Lung (tissue), 12 donors: Measurements from ENCODE around the gene RAB22A. TPM values are rescaled to one million over a fixed set of nuclear protein-coding genes. Genes with fewer than 3 reads are reported as not detected.

Source experiments
- ATAC-seq: fragments of 200-7000 bp; cut with Tn5 transposase; one replicate; pipeline ENCODE4 v1.9.1; 2020; ENCODE audit warnings: moderate number of reproducible peaks; ENCODE audit not compliant: insufficient read depth, low FRiP score
- DNase-seq, 3 donors: peaks; one replicate each; pipeline ENCODE4 v3.0.0-alpha.2; 2013 to 2017
- H3K27ac ChIP-seq, 2 donors: one replicate each; pipeline ENCODE4 v1.5.1; 2013; ENCODE audit warnings: mild to moderate bottlenecking in 2 of 2, moderate library complexity in 2 of 2, control low read depth in 1 of 2, inconsistent platforms in 1 of 2, low read depth in 1 of 2, low read length in 1 of 2
- H3K27me3 ChIP-seq, 3 donors: one replicate each; pipeline ENCODE4 v1.5.1; 2013; ENCODE audit warnings: low read length in 2 of 3; ENCODE audit not compliant: control insufficient read depth in 3 of 3, insufficient read depth in 3 of 3
- H3K36me3 ChIP-seq, 4 donors: one replicate each; pipeline ENCODE4 v1.5.1; 2013; ENCODE audit warnings: low read length in 4 of 4, mild to moderate bottlenecking in 1 of 4, moderate library complexity in 1 of 4; ENCODE audit not compliant: control insufficient read depth in 4 of 4, insufficient read depth in 4 of 4
- H3K4me1 ChIP-seq, 5 donors: one replicate each; pipeline ENCODE4 v1.5.1; 2013; ENCODE audit warnings: low read length in 5 of 5, mild to moderate bottlenecking in 2 of 5, moderate library complexity in 1 of 5; ENCODE audit not compliant: control insufficient read depth in 5 of 5, insufficient read depth in 5 of 5
- H3K4me3 ChIP-seq: one replicate; pipeline ENCODE4 v1.5.1; 2013; ENCODE audit warnings: mild to moderate bottlenecking, control low read depth, moderate library complexity
- H3K9ac ChIP-seq, 2 donors: one replicate each; pipeline ENCODE4 v1.5.1; 2013; ENCODE audit warnings: low read length in 2 of 2, control low read depth in 1 of 2; ENCODE audit not compliant: insufficient read depth in 1 of 2
- H3K9me3 ChIP-seq, 4 donors: one replicate each; pipeline ENCODE4 v1.5.1; 2013; ENCODE audit warnings: low read length in 3 of 4, mild to moderate bottlenecking in 1 of 4, moderate library complexity in 1 of 4; ENCODE audit not compliant: control insufficient read depth in 4 of 4, insufficient read depth in 3 of 4
- WGBS, 2 donors: extraction: QIAGEN DNeasy Blood & Tissue Kit; methylation state at CpG; one replicate each; pipeline ENCODE4 v1.1.7; 2013; 5-methylcytosine and 5-hydroxymethylcytosine counted together
- polyA plus RNA-seq, 2 donors: library from polyadenylated mRNA; stranded (reverse); fragments of 200-250 nt; gene quantifications; one replicate each; pipeline ENCODE4 v1.2.1, GENCODE V29; 2013
- total RNA-seq, 2 donors: library from RNA; depleted of rRNA in 1 of 2; stranded (reverse); fragments of >200 nt in 1 of 2; gene quantifications; one replicate each; pipeline ENCODE4 v1.2.1, GENCODE V29; 2014 to 2021
- TF ChIP-seq, protein P1 (sequence below): IDR thresholded peaks from 2 replicates; pipeline ENCODE4 v1.5.1; 2012; ENCODE audit warnings: mild to moderate bottlenecking; ENCODE audit errors: control extremely low read depth, extremely low read depth
- donor health status: control.
- donor health status: control.
- donor health status: Bipolar disorder and iron deficiency.
- donor health status: healthy.
- donor health status: DM: yes; HTN: yes; CAD: no.

Gene RAB22A
- total and polyA plus RNA-seq, 4 donors, result 6.0 to 25.1 (median 12.8) TPM

GRCh38 chr20:58340853-58341252 is 31.3 kb downstream of the RAB22A start:
- DNase-seq, result no peak
- ATAC-seq, result no peak
- Histone ChIP-seq H3K9ac (no peak overlapping the region), H3K27me3 (no peaks in the 10 kb centered on the region), H3K4me1 (peaks cover 0 to 19% (median 0%) of the 10 kb centered on the region in 5 donors), H3K36me3 (peaks cover 6 to 12% (median 8%) of the 10 kb centered on the region in 4 donors), H3K9me3 (no peaks in the 10 kb centered on the region), H3K27ac (no peak overlapping the region), H3K4me3 (no peak overlapping the region)
- 88 to 94% methylated on average over 2 of the region's 2 CpGs for WGBS, 2 donors
- TF ChIP-seq, protein P1, sequence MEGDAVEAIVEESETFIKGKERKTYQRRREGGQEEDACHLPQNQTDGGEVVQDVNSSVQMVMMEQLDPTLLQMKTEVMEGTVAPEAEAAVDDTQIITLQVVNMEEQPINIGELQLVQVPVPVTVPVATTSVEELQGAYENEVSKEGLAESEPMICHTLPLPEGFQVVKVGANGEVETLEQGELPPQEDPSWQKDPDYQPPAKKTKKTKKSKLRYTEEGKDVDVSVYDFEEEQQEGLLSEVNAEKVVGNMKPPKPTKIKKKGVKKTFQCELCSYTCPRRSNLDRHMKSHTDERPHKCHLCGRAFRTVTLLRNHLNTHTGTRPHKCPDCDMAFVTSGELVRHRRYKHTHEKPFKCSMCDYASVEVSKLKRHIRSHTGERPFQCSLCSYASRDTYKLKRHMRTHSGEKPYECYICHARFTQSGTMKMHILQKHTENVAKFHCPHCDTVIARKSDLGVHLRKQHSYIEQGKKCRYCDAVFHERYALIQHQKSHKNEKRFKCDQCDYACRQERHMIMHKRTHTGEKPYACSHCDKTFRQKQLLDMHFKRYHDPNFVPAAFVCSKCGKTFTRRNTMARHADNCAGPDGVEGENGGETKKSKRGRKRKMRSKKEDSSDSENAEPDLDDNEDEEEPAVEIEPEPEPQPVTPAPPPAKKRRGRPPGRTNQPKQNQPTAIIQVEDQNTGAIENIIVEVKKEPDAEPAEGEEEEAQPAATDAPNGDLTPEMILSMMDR, result no peak

DNA sequence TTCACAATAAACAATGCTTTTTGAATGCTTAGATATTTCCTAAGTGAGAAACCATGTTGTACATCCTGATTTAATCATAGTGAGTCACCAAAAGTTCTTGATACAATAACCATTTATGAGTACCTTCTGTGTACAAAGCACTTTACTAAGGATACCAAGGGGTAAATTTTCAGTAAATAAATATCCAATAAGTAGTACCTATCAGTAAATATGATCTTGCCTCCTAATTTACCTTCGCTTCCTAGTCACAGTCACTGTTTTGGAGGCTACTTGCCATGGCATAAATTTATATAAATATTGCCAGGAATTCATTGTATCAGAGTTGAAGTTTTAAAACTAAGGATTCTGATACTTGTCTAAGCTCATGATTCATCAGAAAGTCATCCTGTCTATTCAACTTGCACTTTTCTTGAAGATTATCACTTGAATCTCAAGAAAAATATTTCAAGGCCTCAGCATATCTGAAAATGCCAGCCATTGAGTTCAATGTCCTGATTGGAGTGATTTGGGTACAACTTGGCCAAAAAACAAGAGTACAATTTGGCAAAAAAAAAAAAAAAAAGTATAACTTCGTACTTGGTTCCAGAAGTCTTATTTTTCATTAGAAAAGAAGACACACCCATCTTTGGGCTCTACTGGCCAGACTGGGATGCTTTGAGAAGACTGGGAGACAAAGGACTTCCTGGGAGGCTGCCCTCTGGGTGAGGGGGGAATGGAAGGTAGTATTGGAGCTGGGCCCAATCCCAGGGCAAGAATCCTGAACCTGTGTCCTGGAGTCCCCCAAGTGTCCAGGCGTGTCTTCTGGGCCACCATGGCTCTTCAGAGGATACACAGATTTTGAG is 32.8 kb downstream of the RAB22A start:
- WGBS, 2 donors, result 95 to 97% methylated on average over 3 of the region's 3 CpGs
- ATAC-seq (no peak), DNase-seq (no peak)
- no peaks in the 10 kb centered on the region for H3K27me3 ChIP-seq
- peaks cover 0 to 19% (median 0%) of the 10 kb centered on the region in 5 donors for H3K4me1 ChIP-seq
- TF ChIP-seq, protein P1, result no peak
- H3K36me3 ChIP-seq, result peaks cover 9 to 19% (median 14%) of the 10 kb centered on the region in 4 donors
- no peak overlapping the region for H3K4me3 ChIP-seq
- no peak overlapping the region for H3K9ac ChIP-seq
- H3K9me3 ChIP-seq, result no peaks in the 10 kb centered on the region
- no peak overlapping the region for H3K27ac ChIP-seq

- no peak for DNase-seq
Measured at GRCh38 chr20:58344741-58345140, 35.2 kb downstream of the RAB22A start.

More at GRCh38 chr20:58344741-58345140, 35.2 kb downstream of the RAB22A start:
- Histone ChIP-seq H3K4me3 (no peak overlapping the region), H3K9me3 (no peaks in the 10 kb centered on the region), H3K9ac (no peak overlapping the region), H3K36me3 (peaks cover 12 to 16% (median 14%) of the 10 kb centered on the region in 4 donors), H3K27me3 (no peaks in the 10 kb centered on the region), H3K27ac (no peak overlapping the region), H3K4me1 (peaks cover 0 to 15% (median 0%) of the 10 kb centered on the region in 5 donors)
- ATAC-seq, result no peak
- WGBS, 2 donors, result 90 to 98% methylated on average over 4 of the region's 4 CpGs
- TF ChIP-seq, protein P1, result no peak
